ENCODE measurements around the gene INSYN2B.

The INSYN2B gene

GRCh38 chr5:169905017-169905416 is 75.3 kb downstream of the INSYN2B start:
- no peak for TF ChIP-seq CTCF (conservative IDR thresholded peaks at IDR 0.05; ENCODE audit: low read depth, low read length)
- DNase-seq (ENCODE audit: low read depth) = no peak
- H3K4me3 ChIP-seq (ENCODE audit: low read depth, low read length) = no peak overlapping the region

DNA sequence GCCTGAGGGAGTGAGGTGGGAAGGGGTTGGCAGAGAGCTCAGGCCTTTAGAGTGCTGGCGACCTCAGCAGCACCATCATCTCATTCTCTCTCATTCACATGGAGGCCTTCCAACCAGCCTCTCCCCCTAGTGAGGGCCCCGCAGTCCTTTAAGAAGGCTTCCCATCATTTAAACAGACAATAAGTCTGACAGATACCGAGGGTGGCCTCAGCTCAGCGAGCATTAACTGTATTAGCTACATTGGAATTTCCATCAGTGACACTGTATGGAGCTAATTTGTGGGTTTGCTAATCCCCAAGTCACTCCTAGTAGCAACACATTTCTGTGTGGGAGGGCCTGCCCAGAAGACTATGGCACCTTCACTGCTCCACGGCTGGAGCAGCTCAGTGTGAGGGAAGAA is 75.8 kb downstream of the INSYN2B start:
- DNase-seq (ENCODE audit: low read depth) = no peak
- no peak overlapping the region for H3K4me3 ChIP-seq (ENCODE audit: low read depth, low read length)
- no peak for TF ChIP-seq CTCF (conservative IDR thresholded peaks at IDR 0.05; ENCODE audit: low read depth, low read length)

DNA sequence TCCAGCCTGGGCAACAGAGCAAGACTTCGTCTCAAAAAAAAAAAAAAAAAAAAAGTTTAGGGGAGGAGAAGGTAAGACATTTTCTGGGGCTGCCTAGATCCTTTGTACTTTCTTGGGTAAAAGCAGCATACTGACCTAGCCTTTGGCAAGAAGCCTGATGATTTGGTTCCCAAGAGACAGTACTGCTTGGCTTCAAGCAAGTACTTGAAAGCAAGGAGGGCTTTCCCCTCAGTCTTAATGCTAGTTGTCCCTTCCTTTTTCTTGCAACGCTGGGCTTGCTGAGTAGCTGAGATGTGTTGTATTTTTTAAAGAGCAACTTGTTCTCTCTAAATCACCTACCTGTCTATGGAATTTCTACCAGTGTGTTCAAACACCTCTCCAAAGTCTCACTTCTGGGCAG is 76.2 kb downstream of the INSYN2B start:
- DNase-seq (ENCODE audit: low read depth) = peak; percentile 78
- TF ChIP-seq CTCF (conservative IDR thresholded peaks at IDR 0.05; ENCODE audit: low read depth, low read length) = no peak
- H3K4me3 ChIP-seq (ENCODE audit: low read depth, low read length) = no peak overlapping the region

DNA sequence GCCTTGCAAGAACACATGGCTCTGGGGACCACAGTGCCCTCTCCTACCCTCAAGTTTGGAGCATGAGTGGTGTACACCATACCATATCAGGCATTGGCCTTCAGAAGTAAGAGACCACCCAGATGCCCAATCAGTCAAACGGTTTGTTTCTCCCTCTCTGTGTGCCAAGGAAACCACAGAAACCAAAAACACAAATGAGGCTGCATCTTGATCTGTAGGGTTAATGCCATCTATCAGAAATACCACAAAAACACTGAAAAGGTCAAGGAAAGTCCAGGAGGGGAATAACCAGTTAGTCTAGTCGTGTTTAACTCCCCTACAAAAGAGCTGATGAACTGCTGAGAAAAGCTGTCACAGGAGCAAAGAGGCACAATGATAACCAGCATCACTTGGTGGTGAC is 78.4 kb downstream of the INSYN2B start:
- no peak overlapping the region for H3K4me3 ChIP-seq (ENCODE audit: low read depth, low read length)
- TF ChIP-seq CTCF (conservative IDR thresholded peaks at IDR 0.05; ENCODE audit: low read depth, low read length) = no peak
- no peak for DNase-seq (ENCODE audit: low read depth)

DNA sequence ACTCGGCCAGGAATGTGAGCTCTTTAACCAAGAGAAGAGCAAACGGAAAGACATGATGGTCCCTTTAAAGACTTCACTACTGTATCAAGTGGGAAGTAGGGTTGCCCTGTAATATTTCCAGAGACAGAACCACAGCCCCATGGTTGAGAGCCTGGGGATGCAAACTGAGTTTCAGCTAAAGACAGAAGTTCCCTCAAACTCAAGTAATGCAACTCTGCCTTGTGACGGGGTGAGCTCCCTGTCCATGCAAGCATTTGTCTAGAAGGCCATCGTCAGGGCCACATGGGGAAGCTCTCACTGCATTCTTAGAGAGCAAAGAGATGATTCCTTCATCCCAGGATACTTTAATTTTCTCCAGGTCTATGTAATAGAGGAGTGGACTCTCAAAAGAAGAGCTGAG is 82.8 kb downstream of the INSYN2B start:
- DNase-seq (ENCODE audit: low read depth) = no peak
- H3K4me3 ChIP-seq (ENCODE audit: low read depth, low read length) = no peak overlapping the region
- no peak for TF ChIP-seq CTCF (conservative IDR thresholded peaks at IDR 0.05; ENCODE audit: low read depth, low read length)

- peak; percentile 51 for DNase-seq (ENCODE audit: low read depth)
- H3K4me3 ChIP-seq (ENCODE audit: low read depth, low read length) = no peak overlapping the region
- TF ChIP-seq CTCF (conservative IDR thresholded peaks at IDR 0.05; ENCODE audit: low read depth, low read length) = no peak
Observed at GRCh38 chr5:169895926-169896325, 84.4 kb downstream of the INSYN2B start.

DNA sequence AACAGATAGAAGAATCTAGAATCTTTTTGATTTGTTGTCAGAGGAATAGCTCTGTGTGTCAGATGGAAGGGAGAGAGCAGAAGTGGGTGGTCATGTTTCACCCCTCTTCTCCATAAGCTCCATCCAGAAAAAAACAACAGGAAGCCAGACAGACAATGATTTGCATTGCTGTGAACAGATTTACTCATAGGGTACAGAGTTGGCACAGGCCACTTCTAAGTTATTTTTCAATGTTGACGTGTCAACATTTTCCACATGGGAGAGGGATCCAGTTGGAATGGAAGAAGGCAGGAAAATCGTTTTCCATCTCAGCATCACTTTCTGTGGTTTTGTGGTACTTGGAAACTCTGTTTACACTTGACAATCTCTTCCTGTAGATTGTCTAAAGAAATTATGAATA is 86.7 kb downstream of the INSYN2B start:
- DNase-seq (ENCODE audit: low read depth) = no peak
- TF ChIP-seq CTCF (conservative IDR thresholded peaks at IDR 0.05; ENCODE audit: low read depth, low read length) = no peak
- H3K4me3 ChIP-seq (ENCODE audit: low read depth, low read length) = no peak overlapping the region

All from choroid plexus epithelial cell (primary cell).